GM18519 (cell line): ENCODE results near the gene NLK.
"Not testable (repeated sequence)": the region's sequence is repeated elsewhere in the genome, so short reads cannot be mapped to it uniquely, and the experiment has no call there.

ENCODE experiments used
- ATAC-seq: cut with Tn5 transposase; IDR thresholded peaks from one replicate; pipeline ENCODE4 v1.9.1; 2021; ENCODE audit warnings: mild to moderate bottlenecking, moderate library complexity; ENCODE audit not compliant: unreplicated experiment, low FRiP score

The NLK gene

DNA sequence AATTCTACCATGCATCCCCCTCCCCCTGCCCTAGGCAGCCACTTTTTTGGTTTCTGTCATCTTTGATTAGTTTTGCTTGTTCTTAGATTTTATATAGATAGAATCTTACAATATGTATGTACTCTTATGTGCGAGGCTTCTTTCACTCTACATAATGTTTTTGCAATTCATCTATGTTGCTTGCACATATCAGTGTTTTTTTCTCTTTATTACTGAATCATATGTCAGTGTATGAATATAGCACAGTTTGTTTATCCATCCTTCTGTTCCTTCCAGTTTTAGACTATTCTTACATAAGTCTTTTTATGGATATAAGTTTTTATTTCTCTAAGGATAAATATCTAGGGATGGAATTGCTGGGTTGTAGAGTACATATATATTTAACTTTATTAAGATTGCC lies 26.6 kb downstream of the NLK start:
- ATAC-seq = no peak

DNA sequence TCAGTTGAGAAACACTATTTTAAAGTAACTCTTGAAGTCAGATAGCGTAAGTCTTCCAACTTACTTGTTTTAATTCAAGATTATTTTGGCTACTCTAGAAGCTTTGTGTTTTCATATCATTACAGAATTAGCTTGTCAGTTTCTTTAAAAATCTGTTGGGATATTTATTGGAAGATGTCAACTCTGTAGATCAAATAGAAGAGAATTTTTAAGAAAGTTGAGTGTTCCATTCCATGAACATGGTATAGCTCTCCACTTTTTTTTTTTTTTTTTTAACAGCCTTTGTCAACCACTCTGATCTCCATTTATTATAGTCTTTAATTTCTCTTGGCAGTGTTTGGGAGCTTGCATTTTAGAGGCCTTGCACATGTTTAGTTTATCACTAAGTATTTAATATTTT lies 28.7 kb downstream of the NLK start:
- ATAC-seq = no peak

DNA sequence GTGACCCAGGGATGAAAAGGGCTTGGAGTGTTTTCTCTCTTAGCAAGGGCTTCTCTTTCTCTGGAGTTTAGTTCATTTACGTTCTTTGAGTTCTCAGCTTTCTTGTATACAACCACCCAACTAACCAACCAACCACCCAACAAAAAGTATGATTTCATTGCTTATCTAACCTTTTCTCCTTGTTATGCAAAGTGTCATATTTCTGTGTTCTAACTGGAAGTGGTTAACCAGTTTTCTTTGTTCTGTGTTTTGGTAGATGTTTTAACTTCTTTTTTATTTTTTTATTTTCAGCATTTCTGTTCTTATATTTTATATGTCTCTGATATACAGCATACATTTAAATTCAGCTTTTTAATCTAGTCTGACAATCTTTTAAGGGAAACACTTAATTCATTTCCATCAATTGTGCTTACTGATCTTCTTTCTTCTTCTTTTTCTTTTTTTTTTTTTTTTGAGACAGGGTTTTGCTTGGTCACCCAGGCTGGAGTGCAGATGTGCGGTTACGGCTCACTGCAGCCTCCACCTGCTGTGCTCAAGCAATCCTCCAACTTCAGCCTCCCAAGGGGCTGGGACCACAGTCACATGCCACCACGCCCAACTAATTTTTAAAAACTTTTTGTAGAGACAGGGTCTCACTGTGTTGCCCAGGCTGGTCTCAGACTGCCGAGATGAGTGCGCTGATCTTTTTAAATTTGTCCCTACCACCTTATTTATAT lies 29.6 kb downstream of the NLK start:
- ATAC-seq = no peak

DNA sequence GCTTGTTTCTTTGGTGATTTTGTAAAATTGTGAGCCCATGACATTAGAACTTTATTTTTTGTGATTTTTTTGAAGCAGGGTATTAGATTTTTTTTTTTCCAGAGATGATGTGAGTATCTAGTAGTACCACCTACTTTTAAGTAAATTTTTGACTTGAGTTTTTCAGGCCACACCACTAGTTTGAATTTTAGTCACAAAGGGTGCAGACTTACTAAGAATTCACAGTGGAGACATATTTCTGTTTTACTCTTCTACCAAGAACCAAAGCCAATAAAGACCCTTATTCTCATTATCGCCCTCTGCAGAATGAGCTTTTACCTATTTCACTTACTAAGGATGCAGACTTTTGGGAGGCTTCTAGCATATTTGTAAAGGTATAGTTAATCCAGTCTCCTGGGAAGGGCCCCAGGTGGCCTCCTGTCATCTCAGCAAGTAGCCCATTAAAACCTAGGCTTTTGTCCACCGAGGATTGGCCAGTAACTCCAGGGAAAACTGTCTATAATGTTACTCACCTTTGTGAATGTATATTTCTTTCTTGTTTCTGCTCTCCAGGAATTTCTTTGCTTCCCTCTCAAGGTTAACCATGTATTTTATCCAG lies 30.6 kb downstream of the NLK start:
- ATAC-seq = no peak

DNA sequence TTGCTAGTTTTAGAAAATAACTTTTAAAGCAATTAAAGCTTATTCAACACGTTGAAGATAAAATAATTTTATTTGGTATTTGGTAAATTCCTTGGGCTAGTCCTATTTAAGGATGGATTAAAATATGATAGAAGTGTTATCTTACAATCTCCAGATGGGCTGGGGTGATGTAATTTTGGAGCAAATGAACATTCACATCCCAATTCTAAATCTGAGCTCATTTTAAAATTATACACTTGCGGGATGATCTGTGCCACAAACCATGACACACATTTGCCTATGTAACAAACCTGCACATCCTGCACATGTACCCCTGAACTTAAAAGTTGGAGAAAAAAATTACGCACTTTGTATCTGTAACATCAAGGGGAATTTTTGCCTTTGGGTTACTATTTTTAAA lies 31.5 kb downstream of the NLK start:
- no peak for ATAC-seq

DNA sequence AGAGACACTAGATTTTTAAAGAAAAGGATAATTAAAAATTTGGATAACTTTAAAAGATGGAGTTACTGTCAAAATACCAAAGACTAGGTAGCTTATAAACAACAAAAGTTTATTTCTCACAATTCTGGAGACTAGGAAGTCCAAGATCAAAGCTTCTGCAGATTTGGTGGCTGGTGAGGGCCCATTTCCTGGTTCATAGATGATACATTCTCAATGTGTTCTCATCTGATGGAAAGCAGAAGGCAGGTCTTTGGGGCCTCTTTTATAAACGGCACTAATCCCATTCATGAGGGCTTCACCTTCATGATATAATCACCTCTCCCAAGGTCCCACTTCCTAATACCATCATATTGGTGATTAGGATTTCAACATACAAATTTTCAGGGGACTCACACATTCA lies 33.7 kb downstream of the NLK start:
- ATAC-seq = no peak

DNA sequence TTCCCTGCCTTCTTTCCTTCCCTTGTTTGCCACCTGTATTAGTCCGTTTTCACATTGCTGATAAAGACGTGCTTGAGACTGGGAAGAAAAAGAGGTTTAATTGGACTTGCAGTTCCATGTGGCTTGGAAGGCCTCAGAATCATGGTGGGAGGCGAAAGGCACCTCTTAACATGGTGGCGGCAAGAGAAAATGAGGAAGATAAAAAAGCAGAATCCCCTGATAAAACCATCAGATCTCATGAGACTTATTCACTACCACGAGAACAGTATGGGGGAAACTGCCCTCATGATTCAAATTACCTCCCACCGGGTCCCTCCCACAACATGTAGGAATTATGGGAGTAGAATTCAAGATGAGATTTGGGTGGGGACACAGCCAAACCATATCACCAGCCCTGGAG lies 34.7 kb downstream of the NLK start:
- not testable (repeated sequence) for ATAC-seq

DNA sequence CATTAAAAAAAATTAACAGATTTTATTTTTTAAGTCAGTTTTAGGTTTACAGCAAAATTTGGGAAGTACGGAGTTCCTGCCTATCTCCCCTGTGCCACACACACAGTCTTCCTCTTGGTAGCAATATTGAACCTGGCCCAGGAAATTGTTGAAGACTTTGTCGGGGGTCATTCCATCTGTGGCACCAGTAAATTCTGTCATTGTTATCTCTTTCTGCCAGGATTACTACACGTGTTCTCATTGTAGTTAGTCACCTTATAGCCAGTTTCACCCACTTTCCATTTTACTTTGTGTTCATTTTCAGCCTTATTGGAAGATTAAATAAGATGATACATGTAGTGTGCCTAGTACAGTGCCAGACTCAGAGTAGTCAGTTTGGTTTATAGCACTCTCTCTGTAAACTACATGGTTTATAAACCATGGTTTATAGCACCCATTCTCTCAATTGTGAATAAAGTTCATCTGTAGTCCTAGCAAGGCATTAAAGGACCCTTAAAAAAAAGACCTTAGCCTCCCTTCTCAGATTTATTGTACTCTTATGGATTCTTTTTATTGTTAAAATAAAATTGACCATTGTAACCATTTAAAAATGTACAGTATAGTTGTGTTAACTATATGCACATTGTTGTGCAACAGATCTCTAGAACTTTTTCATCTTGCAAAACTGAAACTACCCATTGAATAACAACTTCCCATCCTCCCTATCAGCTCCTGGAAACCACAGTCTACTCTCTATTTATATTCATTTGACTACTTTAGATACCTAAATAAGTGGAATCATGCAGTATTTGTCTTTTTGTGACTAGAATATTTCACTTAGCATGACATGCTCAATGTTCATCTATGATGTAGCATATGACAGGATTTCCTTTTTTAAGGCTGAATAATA lies 36.1 kb downstream of the NLK start:
- no peak for ATAC-seq

DNA sequence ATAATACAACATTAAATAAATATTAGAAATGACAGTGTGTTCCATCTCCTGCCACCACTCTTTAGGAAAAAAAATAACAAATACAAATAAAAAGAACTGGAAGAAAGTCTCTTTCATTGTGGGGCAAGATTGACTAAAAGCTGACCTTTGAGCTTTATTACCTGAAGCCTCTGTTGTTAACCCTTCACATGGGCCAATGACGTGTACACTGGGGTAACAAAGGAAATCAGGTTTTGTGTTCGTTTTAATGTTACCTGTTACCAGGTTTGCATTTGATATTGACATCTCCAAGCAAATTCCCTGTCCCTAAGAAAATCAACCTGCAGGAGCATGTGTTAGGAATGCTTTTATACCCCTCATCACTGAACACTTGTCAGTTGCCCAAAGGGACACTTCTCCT lies 39.0 kb downstream of the NLK start:
- no peak for ATAC-seq

DNA sequence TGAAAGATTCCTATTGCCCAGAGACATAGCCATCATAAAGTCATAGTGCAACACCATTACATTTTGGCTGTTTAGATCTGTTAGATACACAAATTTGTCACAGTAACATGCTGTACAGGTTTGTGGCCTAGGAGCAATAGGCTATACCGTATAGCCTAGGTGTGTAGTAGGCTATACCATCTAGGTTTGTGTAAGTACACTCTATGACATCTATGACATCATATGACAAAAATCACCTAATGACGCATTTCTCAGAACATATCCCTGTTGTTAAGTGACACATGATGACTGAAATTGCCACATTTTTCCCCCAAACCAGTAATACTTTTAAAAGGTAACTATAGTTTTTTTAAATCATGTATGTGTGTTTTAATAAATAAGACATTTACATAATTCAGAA lies 43.3 kb downstream of the NLK start:
- ATAC-seq = no peak

DNA sequence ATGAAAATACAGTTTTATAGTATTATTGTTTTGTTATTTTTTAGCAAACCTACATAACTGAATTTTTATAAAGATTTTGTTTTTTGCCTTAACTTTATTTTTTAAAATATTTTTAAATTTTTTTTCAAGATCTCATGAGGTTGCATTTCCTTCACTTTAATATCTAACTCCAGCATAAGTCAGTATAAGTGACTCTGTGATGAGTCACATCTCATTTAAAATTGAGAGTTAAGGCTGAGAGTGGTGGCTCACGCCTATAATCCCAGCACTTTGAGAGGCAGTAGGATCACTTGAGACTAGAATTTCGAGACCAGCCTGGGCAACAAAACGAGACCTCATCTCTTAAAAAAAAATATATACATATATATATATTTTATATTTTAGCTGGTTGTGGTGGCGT lies 44.0 kb downstream of the NLK start:
- no peak for ATAC-seq

DNA sequence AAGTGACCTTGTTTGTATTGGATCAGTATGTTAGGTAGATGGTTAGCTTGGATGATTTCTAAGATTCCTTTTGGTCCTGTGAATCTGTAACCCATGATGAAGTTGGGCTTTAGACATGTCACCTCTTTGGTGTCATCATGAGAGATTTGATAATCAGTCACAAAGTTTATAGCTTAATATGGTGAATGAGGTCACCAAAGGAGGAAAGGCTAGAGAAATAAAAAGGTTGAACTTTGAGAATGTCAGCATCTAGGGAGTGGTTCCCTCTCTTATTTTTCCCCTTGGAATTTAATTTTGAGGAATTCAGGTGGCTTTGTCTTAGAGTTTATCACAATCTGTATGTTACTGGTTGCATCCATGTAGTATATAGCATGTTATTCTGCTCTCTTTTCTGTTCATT lies 45.3 kb downstream of the NLK start:
- no peak for ATAC-seq

DNA sequence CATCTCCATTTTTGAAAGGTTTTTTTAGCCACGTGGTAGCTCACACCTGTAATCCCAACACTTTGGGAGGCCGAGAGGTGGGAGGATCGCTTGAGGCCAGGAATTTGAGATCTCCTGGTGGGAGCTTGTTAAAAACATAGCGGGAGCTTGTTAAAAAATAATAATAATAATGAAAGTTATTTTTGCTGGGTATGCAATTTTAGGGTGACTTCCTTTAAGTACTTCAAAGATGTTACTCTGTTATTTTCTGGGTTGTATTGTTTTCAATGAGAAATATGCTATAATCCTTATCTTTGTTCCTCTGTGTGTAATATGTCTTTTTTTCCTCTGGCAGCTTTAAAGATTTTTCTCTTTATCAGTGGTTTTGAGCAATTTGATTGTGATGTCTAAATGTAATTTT lies 48.1 kb downstream of the NLK start:
- ATAC-seq = no peak

DNA sequence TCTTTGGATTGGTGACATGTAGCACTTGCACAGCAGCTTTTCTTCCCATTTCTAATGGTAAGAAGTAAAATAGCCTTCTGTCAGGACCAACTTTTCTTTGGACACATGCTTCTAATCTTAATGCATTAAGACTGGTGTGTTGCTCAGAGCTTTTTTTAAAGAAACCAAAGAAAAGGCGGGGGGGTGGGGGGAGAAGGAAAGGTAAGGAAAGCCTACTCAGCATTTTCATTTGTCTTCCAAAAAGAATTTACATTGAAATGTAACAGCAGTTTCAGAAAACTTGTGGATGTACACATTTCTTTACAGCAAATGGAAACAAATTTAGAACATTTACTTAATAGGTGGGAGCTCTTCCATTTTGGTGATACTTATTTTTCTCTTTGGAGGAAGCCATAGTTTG lies 49.6 kb downstream of the NLK start:
- no peak for ATAC-seq

DNA sequence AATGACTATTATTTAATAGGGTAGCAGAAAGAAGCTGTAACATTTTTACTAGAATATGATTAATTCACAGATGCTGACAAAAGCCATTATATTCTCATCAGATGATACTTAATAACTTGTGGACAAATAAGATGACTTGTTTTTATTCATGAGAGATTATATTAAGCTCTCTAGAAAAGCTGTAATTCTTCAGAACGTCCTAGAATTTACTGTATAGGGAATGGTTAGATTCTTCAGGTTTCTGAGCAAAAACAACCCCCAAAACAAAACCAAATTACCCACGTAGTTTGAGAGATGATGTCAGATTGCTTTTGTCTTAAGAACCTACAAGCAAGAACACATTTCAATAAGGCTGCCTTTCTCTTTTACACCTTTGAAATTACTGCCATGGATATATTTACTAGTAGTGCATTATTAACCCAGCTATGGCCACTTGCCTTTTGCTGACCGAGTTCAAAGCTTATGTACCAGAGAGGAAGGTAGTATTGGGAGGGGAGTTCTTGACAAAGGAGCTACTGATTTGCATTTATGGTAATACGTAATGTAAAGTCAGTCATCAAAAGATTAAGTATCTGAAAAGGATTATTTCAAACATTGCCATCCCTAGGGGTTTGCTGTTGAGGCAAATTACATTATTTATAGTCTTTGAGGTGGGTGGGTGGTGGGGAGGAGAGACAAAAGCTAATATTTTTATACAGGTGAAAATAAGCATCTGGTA lies 51.7 kb downstream of the NLK start:
- ATAC-seq = no peak

DNA sequence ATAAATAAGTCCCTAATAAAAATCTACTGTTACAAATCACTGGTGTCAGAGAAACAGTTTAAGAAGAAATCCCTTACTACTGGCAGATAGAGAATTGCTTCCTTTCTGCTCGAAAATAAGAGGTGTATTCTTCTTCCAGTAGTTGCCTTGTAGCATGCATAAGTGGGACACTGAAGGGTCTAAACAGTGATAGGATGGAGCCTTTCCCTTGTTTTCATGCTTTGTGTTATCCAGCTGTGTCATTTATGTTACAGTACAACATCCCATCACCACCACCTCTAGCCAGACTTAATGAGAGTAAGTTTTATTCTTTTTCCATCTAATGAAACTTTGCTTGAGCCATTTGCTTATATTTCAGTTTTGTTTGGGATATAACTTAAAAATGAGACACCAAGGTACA lies 54.3 kb downstream of the NLK start:
- ATAC-seq = no peak

DNA sequence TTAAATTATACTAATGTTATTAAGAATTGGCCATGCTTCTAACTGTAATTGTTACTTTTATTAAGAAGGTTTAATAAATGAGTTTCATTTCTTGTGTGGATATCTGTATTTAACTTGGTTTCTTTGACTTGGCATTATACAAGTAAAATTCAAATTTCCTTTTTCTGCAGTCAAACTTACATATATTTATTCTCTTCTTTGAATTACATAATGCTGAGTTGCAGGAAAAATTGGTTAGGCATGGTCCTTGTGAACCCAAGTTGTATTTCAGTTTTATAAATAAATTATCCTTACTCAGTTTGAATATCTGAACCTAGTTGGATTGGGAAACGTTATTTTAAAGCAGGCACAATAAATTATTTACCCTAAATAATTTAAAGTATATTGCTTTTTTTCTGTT lies 54.8 kb downstream of the NLK start:
- ATAC-seq = no peak

DNA sequence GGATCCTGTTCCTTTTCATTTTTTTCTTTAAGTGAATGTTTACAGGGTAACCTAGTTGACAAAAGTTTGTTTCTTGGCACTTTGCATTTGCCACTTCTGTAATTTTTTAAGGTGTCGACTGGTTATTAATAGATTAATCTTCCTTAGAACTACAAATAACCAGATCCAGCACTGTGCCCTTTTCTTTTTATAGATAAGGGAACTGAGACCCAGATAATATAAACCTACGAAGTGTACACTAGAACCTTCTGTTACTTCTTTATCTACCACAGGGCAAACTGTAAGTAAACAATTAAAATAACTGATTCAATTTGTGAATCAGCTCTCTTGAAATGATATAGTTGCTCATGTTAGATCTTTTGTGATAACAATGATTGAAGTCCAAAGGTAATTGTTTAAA lies 55.4 kb downstream of the NLK start:
- no peak for ATAC-seq

DNA sequence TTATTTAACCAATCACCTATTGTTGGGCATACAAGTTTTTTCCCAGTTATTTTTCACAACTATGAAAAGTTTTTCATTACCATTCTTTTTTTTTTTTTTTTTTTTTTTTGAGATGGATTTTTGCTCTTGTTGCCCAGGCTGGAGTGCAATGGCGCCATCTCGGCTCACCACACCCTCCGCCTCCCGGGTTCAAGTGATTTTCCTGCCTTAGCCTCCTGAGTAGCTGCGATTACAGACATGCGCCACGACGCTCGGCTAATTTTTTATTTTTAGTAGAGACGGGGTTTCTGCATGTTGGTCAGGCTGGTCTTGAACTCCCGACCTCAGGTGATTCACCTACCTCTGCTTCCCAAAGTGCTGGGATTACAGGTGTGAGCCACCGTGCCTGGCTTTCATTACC lies 56.1 kb downstream of the NLK start:
- ATAC-seq = not testable (repeated sequence)

DNA sequence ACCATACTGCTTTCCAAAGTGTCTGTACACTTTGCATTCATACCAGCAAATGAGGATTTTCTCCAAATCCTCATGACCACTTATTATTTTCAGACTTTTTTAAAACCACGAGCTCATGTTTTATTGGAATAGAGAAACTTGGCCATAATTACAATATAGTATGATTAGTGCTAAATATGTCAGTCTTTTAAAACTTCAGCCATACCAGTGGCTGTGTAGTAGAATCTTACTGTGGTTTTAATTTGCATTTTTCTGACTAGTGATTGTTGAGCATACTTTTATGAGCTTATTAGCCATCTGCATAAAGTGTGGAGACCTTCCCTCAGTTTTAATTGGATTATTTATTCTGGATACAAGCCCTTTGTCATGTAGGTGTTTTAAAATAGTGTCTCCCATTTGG lies 57.8 kb downstream of the NLK start:
- ATAC-seq = no peak

DNA sequence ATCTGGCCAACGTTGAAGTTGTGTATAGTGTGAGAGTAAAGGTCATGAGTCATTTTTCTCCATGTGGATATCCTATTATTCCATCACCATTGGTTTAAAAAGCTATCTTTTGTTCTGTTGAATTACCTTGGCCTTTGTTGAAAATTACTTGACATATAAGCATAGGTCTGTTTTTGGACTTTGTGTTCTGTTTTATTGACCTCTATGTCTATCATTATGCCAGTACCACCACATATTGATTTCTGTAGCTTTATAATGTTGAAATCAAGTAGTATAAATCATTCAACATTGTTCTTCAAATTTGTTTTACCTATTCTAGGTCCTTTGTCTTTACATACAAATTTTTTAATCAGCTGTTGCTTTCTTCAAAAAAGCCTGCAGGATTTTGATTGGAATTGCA lies 58.5 kb downstream of the NLK start:
- ATAC-seq = no peak
